Neural progenitor cell (in vitro differentiated cells): ENCODE measurements around the gene HNF1B.

Experiments used
- CTCF ChIP-seq: fragments of 200-600 bp; sonication (generic); IDR thresholded peaks from 2 replicates; pipeline ENCODE4 v1.5.1; 2017; ENCODE audit warnings: antibody characterized with exemption, mild to moderate bottlenecking
- EZH2 ChIP-seq: fragments of 200-600 bp; sonication (generic); IDR thresholded peaks from 2 replicates; pipeline ENCODE4 v1.6.1; 2017; ENCODE audit warnings: antibody characterized with exemption, mild to moderate bottlenecking, moderate library complexity

DNA sequence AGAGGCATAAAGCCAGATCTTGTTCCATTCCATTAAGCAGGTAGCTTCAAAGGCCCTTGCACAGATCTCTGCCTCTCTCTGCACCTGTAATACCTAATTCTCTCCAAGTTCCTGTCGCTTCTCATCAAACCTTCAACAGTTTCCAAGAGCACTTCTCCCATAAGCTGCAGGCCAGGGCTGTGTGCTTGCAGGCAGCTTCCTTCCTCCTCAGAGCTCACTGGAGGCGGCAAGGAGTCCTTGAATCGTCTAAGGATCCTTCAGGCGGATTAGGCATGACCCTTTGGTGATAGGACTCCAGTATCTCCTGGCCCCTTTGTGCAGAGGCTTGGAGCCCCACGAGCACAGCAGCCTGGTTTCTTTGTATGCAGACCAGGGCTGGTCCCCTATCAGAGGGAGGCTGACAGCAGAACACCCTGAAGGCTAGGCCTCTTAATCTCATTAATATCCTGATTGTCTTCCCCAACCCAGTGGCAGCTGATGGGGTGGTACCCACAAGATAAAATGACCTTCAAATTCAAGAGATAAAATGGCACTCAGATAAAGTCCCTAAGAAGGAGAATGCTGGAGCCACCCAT lies 19.8 kb downstream of the HNF1B start:
- TF ChIP-seq CTCF (no peak), EZH2 (no peak)
